AG10803 (cell line): ENCODE data around the gene PPP1R1A.

Experiments
- DNase-seq: peaks from one replicate; pipeline ENCODE4 v3.0.0; 2010; ENCODE audit warnings: low read depth
- H3K4me3 ChIP-seq: 2 replicates; pipeline ENCODE4 v1.5.1; 2011; ENCODE audit warnings: mild to moderate bottlenecking, low read length, control low read depth
- CTCF ChIP-seq: conservative IDR thresholded peaks from 2 replicates; pipeline ENCODE4 v1.5.1; 2011; ENCODE audit warnings: mild to moderate bottlenecking, low read length, control low read depth, inconsistent platforms

The PPP1R1A gene

GRCh38 chr12:54585243-54585642 is 3.2 kb downstream of the PPP1R1A start:
- TF ChIP-seq CTCF = no peak
- H3K4me3 ChIP-seq = no peak overlapping the region
- no peak for DNase-seq

GRCh38 chr12:54584128-54584527 is 4.3 kb downstream of the PPP1R1A start:
- DNase-seq = no peak
- TF ChIP-seq CTCF = no peak
- no peak overlapping the region for H3K4me3 ChIP-seq

GRCh38 chr12:54583726-54584125 is 4.7 kb downstream of the PPP1R1A start:
- H3K4me3 ChIP-seq = no peak overlapping the region
- no peak for DNase-seq
- TF ChIP-seq CTCF = no peak

GRCh38 chr12:54581412-54581811 is 7.0 kb downstream of the PPP1R1A start:
- no peak for TF ChIP-seq CTCF

GRCh38 chr12:54579696-54580333 is 8.6 kb downstream of the PPP1R1A start:
- no peak overlapping the region for H3K4me3 ChIP-seq
- peak; percentile 65 for DNase-seq
- peak; percentile 94 for TF ChIP-seq CTCF

More at GRCh38 chr12:54581412-54581811, 7.0 kb downstream of the PPP1R1A start:
- DNase-seq = no peak
- H3K4me3 ChIP-seq = no peak overlapping the region

GRCh38 chr12:54579258-54579657 is 9.2 kb downstream of the PPP1R1A start:
- no peak for DNase-seq
- TF ChIP-seq CTCF = no peak
- H3K4me3 ChIP-seq = no peak overlapping the region

- DNase-seq = no peak
- no peak for TF ChIP-seq CTCF
- H3K4me3 ChIP-seq = no peak overlapping the region
Measured at GRCh38 chr12:54578778-54579177, 9.7 kb downstream of the PPP1R1A start.
